ENCODE results near the gene UFSP1. TPM values are rescaled to one million over a fixed set of nuclear protein-coding genes. Genes with fewer than 3 reads are reported as not detected.
A peak's percentile ranks its signal among the peaks of the same experiment; 100 is the strongest.

UFSP1 gene
- total and polyA plus RNA-seq, 10 of the 15 experiments (the other 5 are each of a cell fraction or from before 2014, with no cell fraction given), result 0.14 to 10.6 (median 2.8) TPM

- TF ChIP-seq CEBPZ (IDR thresholded peaks at IDR 0.05; ENCODE audit: low read depth, low read length) (no peak), IRF3 (IDR thresholded peaks at IDR 0.05) (no peak), HDGF (IDR thresholded peaks at IDR 0.05) (0 out of 2 replicates have a peak, but pooled peaks have one; percentile 34), CUX1 (IDR thresholded peaks at IDR 0.05; ENCODE audit: insufficient replicate concordance, low read depth, low read length) (no peak), RELB (IDR thresholded peaks at IDR 0.05; ENCODE audit: low read depth) (no peak), BHLHE40 (IDR thresholded peaks at IDR 0.05; ENCODE audit: borderline replicate concordance in 1 of 2, low read depth in 2 of 2, low read length in 1 of 2) (peak in 1 of 2 experiments; percentile 35; a peak in 1 of 4 replicates), ZBTB4 (CRISPR knock-in tag; IDR thresholded peaks at IDR 0.05) (no peak), HSF1 (IDR thresholded peaks at IDR 0.05; ENCODE audit: low read depth, low read length) (peak; percentile 78), IKZF1 (conservative IDR thresholded peaks at IDR 0.05) (no peak), NFYA (IDR thresholded peaks at IDR 0.05; ENCODE audit: borderline replicate concordance, low read depth, low read length) (no peak)
Measured at GRCh38 chr7:100895956-100896731, 6.6 kb upstream of the UFSP1 start (continued).
